ENCODE data around the gene PGLYRP4. TPM values are rescaled to one million over a fixed set of nuclear protein-coding genes. Genes with fewer than 3 reads are reported as not detected.

The PGLYRP4 gene
- total RNA-seq, 1 experiment from 2014 or later = not detected

GRCh38 chr1:153389401-153389800 is 40.8 kb upstream of the PGLYRP4 start:
- intact Hi-C loops (cut with micrococcal nuclease; ENCODE audit: unreplicated experiment) = no loop called here
- POLR2A ChIA-PET (ENCODE audit: unreplicated experiment) = no interaction called here
- Histone ChIP-seq H3K4me2 (peak overlapping the region; percentile 64; the same call in 1 of the 2 replicates), H3K27ac (no peak overlapping the region), H3K79me2 (ENCODE audit: low read depth) (no peaks in the 10 kb centered on the region), H3K4me1 (replicated peaks; ENCODE audit: insufficient read depth) (peaks cover 47% of the 10 kb centered on the region), H3K9me3 (ENCODE audit: insufficient read depth, low read depth) (no peaks in the 10 kb centered on the region), H3K9me2 (ENCODE audit: insufficient read depth) (no peaks in the 10 kb centered on the region), H3K27me3 (ENCODE audit: insufficient read depth, low read depth) (no peaks in the 10 kb centered on the region), H4K20me1 (ENCODE audit: insufficient read depth) (no peaks in the 10 kb centered on the region), H3K4me3 (no peak overlapping the region), H3K36me3 (ENCODE audit: low read depth) (no peaks in the 10 kb centered on the region), H2AFZ (no peak overlapping the region), H3F3A (ENCODE audit: insufficient read depth, low read depth) (peaks cover 6% of the 10 kb centered on the region; the same call in 1 of the 2 replicates)
- BruUV-seq (replicated peaks) = no TSS peak
- no peak for DNase-seq
- CTCF ChIA-PET = no interaction called here
- no peak for TF ChIP-seq CTCF (conservative IDR thresholded peaks at IDR 0.05)
- TF ChIP-seq EZH2 (IDR thresholded peaks at IDR 0.05; ENCODE audit: low read depth) = no peak

GRCh38 chr1:153387785-153388184 is 39.1 kb upstream of the PGLYRP4 start:
- Histone ChIP-seq H3K9me3 (ENCODE audit: insufficient read depth, low read depth) (no peaks in the 10 kb centered on the region; the same call in 1 of the 2 replicates), H2AFZ (no peak overlapping the region), H3K36me3 (ENCODE audit: low read depth) (no peaks in the 10 kb centered on the region), H3F3A (ENCODE audit: insufficient read depth, low read depth) (peaks cover 6% of the 10 kb centered on the region; the same call in 1 of the 2 replicates), H4K20me1 (ENCODE audit: insufficient read depth) (no peaks in the 10 kb centered on the region), H3K9me2 (ENCODE audit: insufficient read depth) (no peaks in the 10 kb centered on the region), H3K27me3 (ENCODE audit: insufficient read depth, low read depth) (no peaks in the 10 kb centered on the region), H3K4me3 (no peak overlapping the region), H3K4me2 (no peak overlapping the region), H3K79me2 (ENCODE audit: low read depth) (no peaks in the 10 kb centered on the region), H3K4me1 (replicated peaks; ENCODE audit: insufficient read depth) (peaks cover 34% of the 10 kb centered on the region), H3K27ac (no peak overlapping the region)
- BruUV-seq (replicated peaks) = no TSS peak
- ChIA-PET CTCF (no interaction called here), POLR2A (ENCODE audit: unreplicated experiment) (no interaction called here)
- no peak for DNase-seq
- intact Hi-C loops (cut with micrococcal nuclease; ENCODE audit: unreplicated experiment) = no loop called here
- no peak for TF ChIP-seq EZH2 (IDR thresholded peaks at IDR 0.05; ENCODE audit: low read depth)
- TF ChIP-seq CTCF (conservative IDR thresholded peaks at IDR 0.05) = no peak

GRCh38 chr1:153387001-153387400 is 38.4 kb upstream of the PGLYRP4 start:
- Histone ChIP-seq H3K4me2 (no peak overlapping the region), H3K36me3 (ENCODE audit: low read depth) (no peaks in the 10 kb centered on the region)
- POLR2A ChIA-PET (ENCODE audit: unreplicated experiment) = no interaction called here

More at GRCh38 chr1:153387001-153387400, 38.4 kb upstream of the PGLYRP4 start:
- Histone ChIP-seq H3F3A (ENCODE audit: insufficient read depth, low read depth) (peaks cover 6% of the 10 kb centered on the region; the same call in 1 of the 2 replicates), H3K27me3 (ENCODE audit: insufficient read depth, low read depth) (no peaks in the 10 kb centered on the region), H3K9me3 (ENCODE audit: insufficient read depth, low read depth) (no peaks in the 10 kb centered on the region; the same call in 1 of the 2 replicates), H3K4me3 (no peak overlapping the region), H3K4me1 (replicated peaks; ENCODE audit: insufficient read depth) (peaks cover 28% of the 10 kb centered on the region), H2AFZ (no peak overlapping the region), H3K9me2 (ENCODE audit: insufficient read depth) (no peaks in the 10 kb centered on the region), H3K27ac (no peak overlapping the region), H3K79me2 (ENCODE audit: low read depth) (no peaks in the 10 kb centered on the region), H4K20me1 (ENCODE audit: insufficient read depth) (no peaks in the 10 kb centered on the region)
- intact Hi-C loops (cut with micrococcal nuclease; ENCODE audit: unreplicated experiment) = no loop called here
- CTCF ChIA-PET = no interaction called here
- no TSS peak for BruUV-seq (replicated peaks)
- DNase-seq = no peak
- TF ChIP-seq CTCF (conservative IDR thresholded peaks at IDR 0.05) (no peak), EZH2 (IDR thresholded peaks at IDR 0.05; ENCODE audit: low read depth) (no peak)

Measured in PC-9 (cell line).